GM18526 (cell line): ENCODE results near the gene GHITM.

Source experiments
- POLR2A ChIP-seq: IDR thresholded peaks from 3 replicates; pipeline ENCODE4 v1.6.1; 2011; ENCODE audit not compliant: insufficient read length; ENCODE audit errors: extremely low read depth

GHITM gene

GRCh38 chr10:84147347-84147746 lies 8.0 kb downstream of the GHITM start:
- no peak for TF ChIP-seq POLR2A

GRCh38 chr10:84149854-84150253 lies 10.5 kb downstream of the GHITM start:
- no peak for TF ChIP-seq POLR2A

GRCh38 chr10:84152769-84153168 lies 13.5 kb downstream of the GHITM start:
- no peak for TF ChIP-seq POLR2A

GRCh38 chr10:84155521-84155920 lies 16.2 kb downstream of the GHITM start:
- no peak for TF ChIP-seq POLR2A

- no peak for TF ChIP-seq POLR2A
These were observed 16.7 kb downstream of the GHITM start for GRCh38 chr10:84156009-84156408.

- TF ChIP-seq POLR2A = no peak
These were observed 17.5 kb downstream of the GHITM start for GRCh38 chr10:84156768-84157167.

GRCh38 chr10:84158061-84158460 lies 18.8 kb downstream of the GHITM start:
- TF ChIP-seq POLR2A = no peak

GRCh38 chr10:84158550-84158949 lies 19.2 kb downstream of the GHITM start:
- TF ChIP-seq POLR2A = no peak

GRCh38 chr10:84159076-84159685 lies 19.9 kb downstream of the GHITM start:
- no peak for TF ChIP-seq POLR2A

- no peak for TF ChIP-seq POLR2A
These were observed 21.5 kb downstream of the GHITM start for GRCh38 chr10:84160663-84161362.

GRCh38 chr10:84163996-84164395 lies 24.7 kb downstream of the GHITM start:
- no peak for TF ChIP-seq POLR2A

- TF ChIP-seq POLR2A = no peak
These were observed 25.1 kb downstream of the GHITM start for GRCh38 chr10:84164442-84164841.

- no peak for TF ChIP-seq POLR2A
These were observed 27.4 kb downstream of the GHITM start for GRCh38 chr10:84166620-84167288.

GRCh38 chr10:84171700-84172466 lies 32.6 kb downstream of the GHITM start:
- peak; percentile 18 for TF ChIP-seq POLR2A

- TF ChIP-seq POLR2A = peak; percentile 3
These were observed 33.4 kb downstream of the GHITM start for GRCh38 chr10:84172467-84173356.

GRCh38 chr10:84173501-84173929 lies 34.2 kb downstream of the GHITM start, which contains the start of gene GPR15LG:
TSS of gene GPR15LG (plus strand) at chr10:84173801. CDS start at chr10:84173852, 51 bp downstream.
- TF ChIP-seq POLR2A = no peak
